ENCODE measurements around the gene BACH2.

- no peak for TF ChIP-seq CTCF (IDR thresholded peaks at IDR 0.05 in 2 of 3, conservative IDR thresholded peaks at IDR 0.05 in 1 of 3; ENCODE audit: control insufficient read depth in 2 of 3, extremely low read depth in 1 of 3, insufficient read depth in 1 of 3, low read depth in 3 of 3, low read length in 3 of 3)
- no peak for TF ChIP-seq YY1 (IDR thresholded peaks at IDR 0.05; ENCODE audit: low read depth, low read length)
- TF ChIP-seq, protein P1, sequence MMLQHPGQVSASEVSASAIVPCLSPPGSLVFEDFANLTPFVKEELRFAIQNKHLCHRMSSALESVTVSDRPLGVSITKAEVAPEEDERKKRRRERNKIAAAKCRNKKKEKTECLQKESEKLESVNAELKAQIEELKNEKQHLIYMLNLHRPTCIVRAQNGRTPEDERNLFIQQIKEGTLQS (IDR thresholded peaks at IDR 0.05; ENCODE audit: borderline replicate concordance, extremely low read depth, low read depth, low read length), result no peak
- TF ChIP-seq, protein P2, sequence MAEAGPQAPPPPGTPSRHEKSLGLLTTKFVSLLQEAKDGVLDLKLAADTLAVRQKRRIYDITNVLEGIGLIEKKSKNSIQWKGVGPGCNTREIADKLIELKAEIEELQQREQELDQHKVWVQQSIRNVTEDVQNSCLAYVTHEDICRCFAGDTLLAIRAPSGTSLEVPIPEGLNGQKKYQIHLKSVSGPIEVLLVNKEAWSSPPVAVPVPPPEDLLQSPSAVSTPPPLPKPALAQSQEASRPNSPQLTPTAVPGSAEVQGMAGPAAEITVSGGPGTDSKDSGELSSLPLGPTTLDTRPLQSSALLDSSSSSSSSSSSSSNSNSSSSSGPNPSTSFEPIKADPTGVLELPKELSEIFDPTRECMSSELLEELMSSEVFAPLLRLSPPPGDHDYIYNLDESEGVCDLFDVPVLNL (IDR thresholded peaks at IDR 0.05; ENCODE audit: low read depth, low read length), result no peak
- TF ChIP-seq SUZ12 (IDR thresholded peaks at IDR 0.05; ENCODE audit: unreplicated experiment), result no peak
- TF ChIP-seq HDAC2 (IDR thresholded peaks at IDR 0.05), result no peak
- TF ChIP-seq POLR2AphosphoS5 (IDR thresholded peaks at IDR 0.05; ENCODE audit: low read length), result no peak
These were observed 110.6 kb downstream of the BACH2 start for GRCh38 chr6:90186026-90186425.
